IMR-90 (cell line): ENCODE data around the gene XYLT2. TPM values are rescaled to one million over a fixed set of nuclear protein-coding genes. Genes with fewer than 3 reads are reported as not detected.

Experiments used
- ATAC-seq: fragments of 200-7000 bp; cut with Tn5 transposase; 2 replicates; pipeline ENCODE4 v1.9.1; 2020; ENCODE audit warnings: low read depth, mild to moderate bottlenecking, moderate library complexity
- BruUV-seq: library from RNA; stranded (reverse); fragments of 400-500 nt; replicated peaks from 2 replicates; lab custom pipeline; 2021; lab: Mats Ljungman, UMichigan
- CTCF ChIA-PET: fragments of 300-600 bp; formaldehyde crosslinking; extraction: SDS; loops from one replicate; lab custom pipeline; 2021; ENCODE audit warnings: antibody characterized with exemption; lab: Yijun Ruan, JAX
- POLR2A ChIA-PET: fragments of 300-600 bp; sonication (Branson Sonifier 250); formaldehyde crosslinking; loops from one replicate; lab custom pipeline; 2022; ENCODE audit warnings: antibody characterized with exemption; ENCODE audit not compliant: unreplicated experiment; lab: Charles Lee
- DNase-seq: peaks from one replicate; pipeline ENCODE4 v3.0.0; 2013
- H2AFZ ChIP-seq: replicated peaks from 2 replicates; pipeline ENCODE3; 2013; ENCODE audit warnings: low read length, mild to moderate bottlenecking; ENCODE audit not compliant: poor library complexity
- H2AK5ac ChIP-seq: 2 replicates; pipeline ENCODE4 v1.6.1; 2013; ENCODE audit warnings: low read depth, low read length, inconsistent platforms
- H2AK9ac ChIP-seq: replicated peaks from 2 replicates; pipeline ENCODE3; 2013; ENCODE audit warnings: mild to moderate bottlenecking, low read depth, low read length, moderate library complexity; ENCODE audit not compliant: poor library complexity
- H2BK120ac ChIP-seq: 2 replicates; pipeline ENCODE4 v1.6.1; 2013; ENCODE audit warnings: low read depth, low read length, inconsistent platforms
- H2BK15ac ChIP-seq: 3 replicates; pipeline ENCODE4 v1.6.1; 2013; ENCODE audit warnings: low read depth, low read length, inconsistent platforms
- H2BK20ac ChIP-seq: 2 replicates; pipeline ENCODE4 v1.6.1; 2013; ENCODE audit warnings: low read depth, mild to moderate bottlenecking, inconsistent platforms, low read length, moderate library complexity
- H2BK5ac ChIP-seq: 2 replicates; pipeline ENCODE4 v1.6.1; 2013; ENCODE audit warnings: mild to moderate bottlenecking, low read depth, low read length, inconsistent platforms; ENCODE audit not compliant: poor library complexity, severe bottlenecking
- H3K14ac ChIP-seq: replicated peaks from 2 replicates; pipeline ENCODE4 v1.6.1; 2013; ENCODE audit warnings: low read depth, low read length, inconsistent platforms
- H3K18ac ChIP-seq: 2 replicates; pipeline ENCODE4 v1.6.1; 2013; ENCODE audit warnings: low read depth, low read length, control low read depth
- H3K23ac ChIP-seq: 2 replicates; pipeline ENCODE4 v1.6.1; 2013; ENCODE audit warnings: low read depth, low read length, inconsistent platforms
- H3K27ac ChIP-seq: 2 replicates; pipeline ENCODE4 v1.5.1; 2013; ENCODE audit warnings: mild to moderate bottlenecking, control low read depth, low read length; ENCODE audit not compliant: insufficient read depth
- H3K27me3 ChIP-seq: 2 replicates; pipeline ENCODE4 v1.6.1; 2013; ENCODE audit warnings: low read length; ENCODE audit not compliant: control insufficient read depth, insufficient read depth
- H3K36me3 ChIP-seq: 2 replicates; pipeline ENCODE4 v1.6.1; 2013; ENCODE audit warnings: low read length, mixed read lengths; ENCODE audit not compliant: control insufficient read depth, insufficient read depth
- H3K4ac ChIP-seq: 2 replicates; pipeline ENCODE4 v1.6.1; 2013; ENCODE audit warnings: low read depth, low read length, inconsistent platforms
- H3K4me1 ChIP-seq: 2 replicates; pipeline ENCODE4 v1.6.1; 2013; ENCODE audit warnings: low read length, mixed read lengths; ENCODE audit not compliant: control insufficient read depth, insufficient read depth
- H3K4me2 ChIP-seq: 2 replicates; pipeline ENCODE4 v1.6.1; 2013; ENCODE audit warnings: low read depth, mild to moderate bottlenecking, control low read depth, low read length, moderate library complexity
- H3K4me3 ChIP-seq: 2 replicates; pipeline ENCODE4 v1.5.1; 2013; ENCODE audit warnings: low read depth, mild to moderate bottlenecking, control low read depth, low read length, moderate library complexity; ENCODE audit not compliant: insufficient read depth
- H3K56ac ChIP-seq: 2 replicates; pipeline ENCODE4 v1.6.1; 2013; ENCODE audit warnings: low read length, inconsistent platforms; ENCODE audit not compliant: insufficient read depth; ENCODE audit errors: extremely low read depth
- H3K79me1 ChIP-seq, 2 experiments: 2 replicates each; pipeline ENCODE4 v1.6.1; 2013; ENCODE audit warnings: low read length in 2 of 2, inconsistent platforms in 1 of 2, low read depth in 1 of 2
- H3K9ac ChIP-seq: 2 replicates; pipeline ENCODE4 v1.6.1; 2013; ENCODE audit warnings: low read depth, low read length, control low read depth
- H3K9me1 ChIP-seq: 2 replicates; pipeline ENCODE4 v1.6.1; 2013; ENCODE audit warnings: low read length, inconsistent platforms; ENCODE audit not compliant: insufficient read depth
- H3K9me3 ChIP-seq: 2 replicates; pipeline ENCODE4 v1.6.1; 2013; ENCODE audit warnings: low read length; ENCODE audit not compliant: control insufficient read depth, insufficient read depth
- H4K20me1 ChIP-seq: 2 replicates; pipeline ENCODE4 v1.6.1; 2013; ENCODE audit warnings: low read length, inconsistent platforms; ENCODE audit not compliant: insufficient read depth
- H4K5ac ChIP-seq: 2 replicates; pipeline ENCODE4 v1.6.1; 2013; ENCODE audit warnings: mild to moderate bottlenecking, low read depth, low read length, control low read depth
- H4K8ac ChIP-seq, 2 experiments: 2 replicates each; pipeline ENCODE4 v1.6.1; 2013; ENCODE audit warnings: low read depth in 2 of 2, low read length in 2 of 2, control low read depth in 1 of 2, inconsistent platforms in 1 of 2
- H4K91ac ChIP-seq: 2 replicates; pipeline ENCODE4 v1.6.1; 2013; ENCODE audit warnings: low read depth, low read length, inconsistent platforms; ENCODE audit not compliant: insufficient read depth
- MAFK ChIP-seq: IDR thresholded peaks from 2 replicates; pipeline ENCODE4 v1.6.1; 2012; ENCODE audit warnings: low read depth, low read length, improper control_type of control experiment
- WGBS, 2 experiments: methylation state at CpG; one replicate each; pipeline versions ENCODE4 v1.1.5 to v1.1.7; 2013; ENCODE audit warnings: missing lambda C conversion rate in 2 of 2; ENCODE audit not compliant: insufficient read length in 1 of 2; ENCODE audit errors: extremely low coverage in 2 of 2; 5-methylcytosine and 5-hydroxymethylcytosine counted together
- dilution Hi-C: fragments of 300-500 bp; cut with HindIII; formaldehyde crosslinking; loops from one replicate; pipeline ENCODE4 v1.14.3; 2018; ENCODE audit warnings: low sequenced_read_pairs; ENCODE audit not compliant: unreplicated experiment
- in situ Hi-C: fragments of 300-500 bp; cut with MboI; formaldehyde crosslinking; loops from 3 replicates; pipeline ENCODE4 v1.14.3; 2019; ENCODE audit warnings: low sequenced_read_pairs, inconsistent platforms, mixed read lengths
- intact Hi-C: fragments of 100-400 bp; cut with micrococcal nuclease; formaldehyde crosslinking; loops from 2 replicates; pipeline ENCODE4 v1.10.0; 2022
- polyA plus RNA-seq, 3 experiments: library from polyadenylated mRNA; depleted of rRNA; stranded (reverse); fragments of >200 nt; gene quantifications; 2 replicates each; pipeline ENCODE4 v1.2.3, GENCODE V29; 2012; ENCODE audit warnings: low replicate concordance in 1 of 3
- total RNA-seq: library from RNA; depleted of rRNA; stranded (reverse); fragments of >200 nt; gene quantifications from 2 replicates; pipeline ENCODE4 v1.2.3, GENCODE V29; 2012
- TF ChIP-seq, protein P1 (sequence below): conservative IDR thresholded peaks from 2 replicates; pipeline ENCODE4 v1.5.1; 2012; ENCODE audit warnings: mild to moderate bottlenecking, low read depth, low read length, improper control_type of control experiment

XYLT2 gene
- total and polyA plus RNA-seq, 2 of the 4 experiments (the other 2 are of a cell fraction) = 27.7 to 31.9 TPM

DNA sequence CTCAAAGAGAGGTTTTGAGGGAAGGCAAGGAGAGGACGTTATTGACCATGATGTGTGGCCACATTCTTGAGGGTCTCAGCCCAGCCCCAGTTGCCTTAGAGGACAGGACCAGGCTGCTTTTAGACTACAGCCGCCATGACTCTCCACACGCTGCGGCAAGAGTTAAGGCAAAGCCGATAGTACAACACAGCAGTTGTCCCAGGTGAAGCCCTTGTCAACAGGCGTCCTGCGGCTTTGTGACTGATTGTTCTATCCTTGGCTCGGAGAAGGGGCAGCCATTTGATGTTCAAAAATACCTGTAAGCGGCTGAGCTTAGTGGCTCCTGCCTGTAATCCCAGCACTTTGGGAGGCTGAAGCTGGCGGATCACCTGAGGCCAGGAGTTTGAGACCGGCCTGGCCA is 42.9 kb upstream of the XYLT2 start:
- Histone ChIP-seq H3K27ac (no peak overlapping the region), H3K18ac (no peak overlapping the region), H3K36me3 (no peaks in the 10 kb centered on the region), H4K5ac (no peak overlapping the region), H4K91ac (no peak overlapping the region), H3K4ac (0 out of 2 replicates have a peak overlapping the region, but pooled peaks have one; percentile 9), H3K9ac (no peak overlapping the region), H2BK20ac (no peak overlapping the region), H3K4me3 (no peak overlapping the region), H2BK15ac (no peak overlapping the region), H2AK9ac (no peak overlapping the region), H3K14ac (0 out of 2 replicates have a peak overlapping the region, but pooled peaks have one; percentile 11), H3K9me3 (no peaks in the 10 kb centered on the region), H3K9me1 (peaks cover 8% of the 10 kb centered on the region), H4K20me1 (no peaks in the 10 kb centered on the region), H2AFZ (no peak overlapping the region), H3K4me1 (peaks cover 10% of the 10 kb centered on the region), H3K4me2 (no peak overlapping the region), H3K56ac (no peak overlapping the region), H2BK120ac (no peak overlapping the region), H2AK5ac (peak overlapping the region; percentile 69), H4K8ac (no peak overlapping the region), H3K27me3 (no peaks in the 10 kb centered on the region), H3K79me1 (no peaks in the 10 kb centered on the region), H3K23ac (no peak overlapping the region), H2BK5ac (no peak overlapping the region)
- in situ Hi-C loops (loop anchor here (25.0 kb wide), 1 partner anchor 416 kb away; no protein-coding TSS in a partner anchor), intact Hi-C loops (loop anchor here (10.0 kb wide), 1 partner anchor 268 kb away; no protein-coding TSS in a partner anchor), dilution Hi-C loops (no loop called here)
- ChIA-PET CTCF (no interaction called here), POLR2A (no interaction called here)
- no peak for ATAC-seq
- BruUV-seq = no TSS peak
- no peak for TF ChIP-seq MAFK
- TF ChIP-seq, protein P1, sequence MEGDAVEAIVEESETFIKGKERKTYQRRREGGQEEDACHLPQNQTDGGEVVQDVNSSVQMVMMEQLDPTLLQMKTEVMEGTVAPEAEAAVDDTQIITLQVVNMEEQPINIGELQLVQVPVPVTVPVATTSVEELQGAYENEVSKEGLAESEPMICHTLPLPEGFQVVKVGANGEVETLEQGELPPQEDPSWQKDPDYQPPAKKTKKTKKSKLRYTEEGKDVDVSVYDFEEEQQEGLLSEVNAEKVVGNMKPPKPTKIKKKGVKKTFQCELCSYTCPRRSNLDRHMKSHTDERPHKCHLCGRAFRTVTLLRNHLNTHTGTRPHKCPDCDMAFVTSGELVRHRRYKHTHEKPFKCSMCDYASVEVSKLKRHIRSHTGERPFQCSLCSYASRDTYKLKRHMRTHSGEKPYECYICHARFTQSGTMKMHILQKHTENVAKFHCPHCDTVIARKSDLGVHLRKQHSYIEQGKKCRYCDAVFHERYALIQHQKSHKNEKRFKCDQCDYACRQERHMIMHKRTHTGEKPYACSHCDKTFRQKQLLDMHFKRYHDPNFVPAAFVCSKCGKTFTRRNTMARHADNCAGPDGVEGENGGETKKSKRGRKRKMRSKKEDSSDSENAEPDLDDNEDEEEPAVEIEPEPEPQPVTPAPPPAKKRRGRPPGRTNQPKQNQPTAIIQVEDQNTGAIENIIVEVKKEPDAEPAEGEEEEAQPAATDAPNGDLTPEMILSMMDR = no peak
- DNase-seq = no peak
- WGBS, 2 experiments = 88% methylated on average over 7 of the region's 11 CpGs; no CpG with 5 or more reads in 1 of the 2 experiments
